Hindlimb muscle (tissue), 1 donor: ENCODE results near the gene OSBPL1A. TPM values are rescaled to one million over a fixed set of nuclear protein-coding genes. Genes with fewer than 3 reads are reported as not detected.
"Not testable (repeated sequence)": the region's sequence is repeated elsewhere in the genome, so short reads cannot be mapped to it uniquely, and the experiment has no call there.

Experiments
- DNase-seq: peaks from one replicate; pipeline ENCODE4 v3.0.0-alpha.2; 2013
- polyA plus RNA-seq: library from polyadenylated mRNA; unstranded; fragments of 120-200 nt; gene quantifications from one replicate; pipeline ENCODE4 v1.2.1, GENCODE V29; 2013; ENCODE audit not compliant: insufficient read length

The OSBPL1A gene
- polyA plus RNA-seq, 1 donor: 53.9 TPM

- no peak for DNase-seq
These were observed 220.0 kb downstream of the OSBPL1A start for GRCh38 chr18:24177499-24178133.

GRCh38 chr18:24176727-24177416 is 220.8 kb downstream of the OSBPL1A start:
- peak; percentile 47 for DNase-seq

- no peak for DNase-seq
These were observed 223.6 kb downstream of the OSBPL1A start for GRCh38 chr18:24173997-24174396.

GRCh38 chr18:24170360-24170759 is 227.3 kb downstream of the OSBPL1A start:
- DNase-seq: no peak

- DNase-seq: no peak
These were observed 229.1 kb downstream of the OSBPL1A start for GRCh38 chr18:24168496-24168895.

- DNase-seq: no peak
These were observed 236.3 kb downstream of the OSBPL1A start for GRCh38 chr18:24161304-24161703.

- no peak for DNase-seq
These were observed 237.5 kb downstream of the OSBPL1A start for GRCh38 chr18:24160086-24160485.

- DNase-seq: no peak
These were observed 239.8 kb downstream of the OSBPL1A start for GRCh38 chr18:24157855-24158254.

GRCh38 chr18:24153397-24153796 is 244.2 kb downstream of the OSBPL1A start:
- no peak for DNase-seq

- DNase-seq: not testable (repeated sequence)
These were observed 248.0 kb downstream of the OSBPL1A start for GRCh38 chr18:24149591-24149990.

- DNase-seq: no peak
These were observed 255.2 kb downstream of the OSBPL1A start for GRCh38 chr18:24142376-24142775.

GRCh38 chr18:24140697-24141096 is 256.9 kb downstream of the OSBPL1A start:
- no peak for DNase-seq

GRCh38 chr18:24138789-24139616 is 258.6 kb downstream of the OSBPL1A start, which contains the start of gene CABYR:
Gene CABYR, plus strand, starts transcription at chr18:24139062. Its CDS starts 4,053 bp downstream, at chr18:24143115.
- DNase-seq: peak; percentile 75

GRCh38 chr18:24138409-24138788 is 259.2 kb downstream of the OSBPL1A start:
- no peak for DNase-seq

- no peak for DNase-seq
These were observed 260.7 kb downstream of the OSBPL1A start for GRCh38 chr18:24136967-24137373.

- DNase-seq: no peak
These were observed 267.1 kb downstream of the OSBPL1A start for GRCh38 chr18:24130494-24130893.

GRCh38 chr18:24128700-24129099 is 268.9 kb downstream of the OSBPL1A start:
- no peak for DNase-seq

GRCh38 chr18:24127735-24128134 is 269.9 kb downstream of the OSBPL1A start:
- no peak for DNase-seq

- DNase-seq: no peak
These were observed 271.3 kb downstream of the OSBPL1A start for GRCh38 chr18:24126155-24126961.

GRCh38 chr18:24121625-24122024 is 276.0 kb downstream of the OSBPL1A start:
- no peak for DNase-seq

GRCh38 chr18:24120676-24121075 is 276.9 kb downstream of the OSBPL1A start:
- no peak for DNase-seq
